HEK293 (cell line): ENCODE measurements around the gene DNAJC7.

Source experiments
- GLI4 ChIP-seq: fragments of 450-650 bp; formaldehyde crosslinking; IDR thresholded peaks from 2 replicates; pipeline ENCODE4 v1.5.1; 2016; ENCODE audit warnings: missing biosample characterization, missing genetic modification characterization
- KLF8 ChIP-seq: fragments of 450-650 bp; formaldehyde crosslinking; IDR thresholded peaks from 2 replicates; pipeline ENCODE4 v1.5.1; 2016; ENCODE audit warnings: missing biosample characterization, missing genetic modification characterization
- PATZ1 ChIP-seq: fragments of 450-650 bp; formaldehyde crosslinking; IDR thresholded peaks from 2 replicates; pipeline ENCODE4 v1.5.1; 2016; ENCODE audit warnings: missing biosample characterization, missing genetic modification characterization
- YY1 ChIP-seq: fragments of 450-650 bp; formaldehyde crosslinking; IDR thresholded peaks from 2 replicates; pipeline ENCODE4 v1.5.1; 2018; ENCODE audit warnings: missing biosample characterization, missing genetic modification characterization
- ZNF843 ChIP-seq: fragments of 450-650 bp; formaldehyde crosslinking; IDR thresholded peaks from 2 replicates; pipeline ENCODE4 v1.5.1; 2016; ENCODE audit warnings: missing biosample characterization, missing genetic modification characterization

Gene DNAJC7

GRCh38 chr17:41928693-41929251 lies 88.5 kb downstream of the DNAJC7 start (continued):
- TF ChIP-seq PATZ1 (no peak), ZNF843 (tag by site-specific recombination) (no peak), GLI4 (tag by site-specific recombination) (no peak), YY1 (tag by site-specific recombination) (no peak), KLF8 (no peak)
